Measurements from ENCODE around the gene ASMT. TPM values are rescaled to one million over a fixed set of nuclear protein-coding genes. Genes with fewer than 3 reads are reported as not detected.
"Not testable (repeated sequence)": the region's sequence is repeated elsewhere in the genome, so short reads cannot be mapped to it uniquely, and the experiment has no call there.

The ASMT gene, protein sequence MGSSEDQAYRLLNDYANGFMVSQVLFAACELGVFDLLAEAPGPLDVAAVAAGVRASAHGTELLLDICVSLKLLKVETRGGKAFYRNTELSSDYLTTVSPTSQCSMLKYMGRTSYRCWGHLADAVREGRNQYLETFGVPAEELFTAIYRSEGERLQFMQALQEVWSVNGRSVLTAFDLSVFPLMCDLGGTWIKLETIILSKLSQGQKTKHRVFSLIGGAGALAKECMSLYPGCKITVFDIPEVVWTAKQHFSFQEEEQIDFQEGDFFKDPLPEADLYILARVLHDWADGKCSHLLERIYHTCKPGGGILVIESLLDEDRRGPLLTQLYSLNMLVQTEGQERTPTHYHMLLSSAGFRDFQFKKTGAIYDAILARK
- under 1 TPM in 1 of 2 donors, not detected in 1; 0.24 TPM for total RNA-seq
- long read RNA-seq, result 0 reads

DNA sequence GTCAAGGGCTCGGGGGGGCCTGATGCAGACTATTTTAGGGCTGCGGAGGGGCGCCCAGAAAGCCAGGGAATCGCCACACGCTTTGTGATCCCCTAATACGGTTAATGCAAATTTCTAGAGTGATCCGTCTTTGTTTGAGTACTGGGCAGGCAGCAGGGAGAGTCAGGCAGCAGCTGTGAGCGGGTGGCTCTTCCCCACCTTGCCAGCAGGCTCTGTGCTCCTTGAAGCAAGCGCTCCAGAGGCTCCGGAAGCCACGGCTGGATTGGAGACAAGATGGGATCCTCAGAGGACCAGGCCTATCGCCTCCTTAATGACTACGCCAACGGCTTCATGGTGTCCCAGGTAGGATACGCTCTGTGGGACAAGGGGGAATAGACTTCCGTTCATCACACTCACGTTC, at the start of gene ASMT:
Gene ASMT, plus strand, starts transcription at position 133 of the 400 bp plus-strand sequence. Its CDS starts 141 bp downstream, at position 274.
- intact Hi-C loops (cut with DNase I), result no loop called here
- no peak for ATAC-seq
- DNase-seq, result no peak

DNA sequence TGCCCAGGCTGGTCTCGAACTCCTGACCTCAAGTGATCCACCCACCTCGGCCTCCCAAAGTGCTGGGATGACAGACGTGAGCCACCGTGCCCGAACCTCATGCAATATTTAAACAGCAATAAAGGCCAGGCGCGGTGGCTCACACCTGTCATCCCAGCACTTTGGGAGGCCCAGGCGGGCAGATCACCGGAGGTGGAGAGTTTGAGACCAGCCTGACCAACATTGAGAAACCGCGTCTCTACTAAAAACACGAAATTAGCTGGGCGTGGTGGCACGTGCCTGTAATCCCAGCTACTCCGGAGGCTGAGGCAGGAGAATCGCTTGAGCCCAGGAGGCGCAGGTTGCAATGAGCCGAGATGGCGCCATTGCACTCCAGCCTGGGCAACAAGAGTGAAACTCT, 40.7 kb upstream of the ASMT start:
- intact Hi-C loops (cut with DNase I); DNase-seq; ATAC-seq: not testable (repeated sequence)

DNA sequence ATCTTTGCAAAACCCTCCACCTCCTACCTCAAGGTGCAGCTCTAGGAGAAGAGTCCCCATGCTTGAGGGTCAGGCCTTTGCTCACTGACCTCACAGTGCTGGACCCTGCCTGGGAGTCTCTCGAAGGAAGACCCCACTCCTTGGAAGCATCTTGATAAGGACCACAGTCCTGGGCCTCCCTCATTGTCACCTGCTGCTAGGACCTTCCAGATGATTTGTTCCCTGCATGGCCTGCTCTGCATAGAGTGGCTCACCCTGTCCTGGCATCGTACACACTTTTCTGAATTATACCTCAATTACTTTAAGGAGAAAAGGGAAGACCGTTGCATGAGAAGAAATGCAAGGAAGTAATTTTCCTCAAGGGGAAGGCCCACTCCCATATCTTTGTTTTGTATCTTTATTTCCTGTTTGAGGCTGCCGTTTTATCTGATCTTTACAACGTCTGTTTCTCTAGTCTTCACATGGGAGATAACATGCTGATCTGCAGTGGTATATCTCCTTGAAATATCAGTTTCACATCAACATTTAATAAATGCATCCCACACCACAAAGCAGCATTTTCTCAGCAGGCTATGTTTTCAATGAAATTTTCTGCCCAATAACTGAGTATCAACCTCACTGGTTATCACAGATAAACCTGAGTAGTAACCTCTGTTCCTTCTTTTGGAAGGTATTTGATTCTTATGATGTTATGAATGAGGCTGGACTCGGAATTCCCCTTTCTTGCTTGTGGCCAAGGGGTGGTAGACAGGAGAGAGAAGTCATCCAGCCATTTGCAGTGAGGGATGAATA, 38.5 kb upstream of the ASMT start:
- ATAC-seq (no peak), DNase-seq (no peak)
- intact Hi-C loops (cut with DNase I), result no loop called here

DNA sequence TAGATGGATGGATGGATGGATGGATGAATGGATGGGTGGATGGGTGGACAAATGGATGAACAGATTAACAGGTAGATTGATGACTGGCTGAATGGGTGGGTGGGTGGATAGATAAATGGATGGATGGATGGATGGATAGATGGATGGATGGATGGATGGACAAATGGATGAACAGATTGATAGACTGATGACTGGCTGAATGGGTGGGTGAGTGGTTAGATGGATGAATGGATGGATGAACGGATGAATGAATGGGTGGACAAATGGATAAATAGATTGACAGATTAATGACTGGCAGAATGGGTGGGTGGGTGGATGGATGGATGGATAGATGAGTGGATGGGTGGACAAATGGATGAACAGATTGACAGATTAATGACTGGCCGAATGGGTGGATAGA, 37.0 kb upstream of the ASMT start:
- DNase-seq (no peak), ATAC-seq (no peak)
- intact Hi-C loops (cut with DNase I), result no loop called here

DNA sequence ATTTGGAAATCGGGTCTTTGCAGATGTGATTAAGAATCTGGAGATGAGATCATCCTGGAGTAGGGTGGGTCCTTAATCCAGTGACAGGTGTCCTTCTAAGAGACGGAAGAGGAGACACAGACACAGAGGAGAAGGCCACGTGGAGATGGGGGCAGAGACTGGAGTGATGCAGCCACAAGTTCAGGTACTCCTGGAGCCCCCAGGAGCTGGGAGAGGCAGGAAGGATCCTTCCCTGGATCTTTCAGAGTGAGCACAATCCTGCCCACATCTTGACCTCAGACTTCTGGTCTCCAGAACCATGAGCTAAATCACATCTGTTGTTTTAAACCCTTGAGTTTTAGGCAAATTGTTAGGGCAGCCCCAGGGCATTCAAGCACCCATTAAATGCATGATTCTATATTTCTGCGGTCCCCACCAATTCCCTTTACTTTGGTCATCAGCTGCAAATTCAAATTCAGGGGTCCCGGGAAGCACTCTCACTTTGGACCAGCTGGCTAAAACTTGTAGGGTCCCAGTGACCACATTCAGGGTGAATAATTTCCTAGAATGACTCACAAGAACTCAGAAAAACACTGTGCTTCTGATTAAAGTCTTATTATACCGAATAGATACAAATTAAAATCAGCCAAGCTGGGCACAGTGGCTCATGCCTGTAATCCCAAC, 36.2 kb upstream of the ASMT start:
- intact Hi-C loops (cut with DNase I), result no loop called here
- DNase-seq (no peak), ATAC-seq (no peak)

DNA sequence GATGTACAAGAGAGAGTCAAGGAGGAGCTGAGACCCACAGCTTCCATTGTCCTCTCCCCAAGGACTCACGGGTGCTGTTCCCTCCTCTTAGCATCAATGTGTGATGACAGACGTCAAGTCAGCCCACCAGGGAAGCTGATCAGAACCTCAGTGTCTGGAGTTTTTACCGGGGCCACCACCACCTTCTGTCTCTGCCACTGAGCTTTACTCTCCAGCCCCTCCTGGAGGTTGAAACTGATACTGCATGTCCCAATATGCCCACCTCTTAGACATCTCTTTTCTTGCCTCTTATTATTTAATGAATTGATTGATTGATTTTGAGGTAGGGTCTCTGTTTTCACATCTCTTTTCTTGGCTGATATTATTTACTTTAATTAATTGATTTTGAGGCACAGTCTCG, 33.7 kb upstream of the ASMT start:
- intact Hi-C loops (cut with DNase I), result no loop called here
- DNase-seq (no peak), ATAC-seq (peak in 1 of 2 donors; percentile 61)

DNA sequence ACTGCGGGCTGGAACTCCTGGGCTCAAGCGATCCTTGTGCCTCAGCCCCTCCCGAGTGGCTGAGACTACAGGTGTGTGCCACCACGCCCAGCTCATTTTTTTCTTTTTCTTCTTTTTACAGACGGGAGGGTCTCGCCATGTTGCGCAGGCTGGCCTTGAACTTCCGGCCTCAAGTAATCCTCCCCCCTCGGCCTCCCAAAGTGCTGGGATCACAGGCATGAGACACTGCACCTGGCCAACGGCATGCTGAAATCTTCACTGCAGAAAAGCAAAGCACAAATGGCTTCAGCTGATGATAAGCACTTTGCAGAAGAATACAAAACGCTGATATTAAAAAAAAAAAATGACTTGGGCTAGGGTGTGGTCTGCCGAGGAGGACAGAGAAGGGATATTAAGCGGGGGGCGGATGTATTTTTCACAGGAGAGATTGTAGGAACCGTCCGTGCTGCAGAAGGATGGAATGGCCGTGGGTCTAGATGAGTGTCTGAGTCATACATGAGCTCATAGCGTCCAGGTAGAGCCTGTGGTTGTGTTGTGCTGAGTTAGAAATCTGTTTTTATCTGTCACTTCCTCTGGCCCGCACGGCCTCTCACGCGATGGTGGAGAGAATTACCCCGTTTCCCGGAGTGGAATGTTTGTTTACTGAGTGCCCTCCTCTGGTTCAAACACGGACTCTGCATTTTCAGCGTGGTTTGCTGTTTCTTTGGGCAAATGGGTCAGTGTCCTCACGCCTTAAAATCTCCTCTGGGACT, 32.0 kb upstream of the ASMT start:
- DNase-seq, result no peak
- intact Hi-C loops (cut with DNase I), result loop anchor here in 1 of 2 donors (2.0 kb wide), 1 partner anchor 128 kb away; no protein-coding TSS in a partner anchor
- no peak for ATAC-seq

DNA sequence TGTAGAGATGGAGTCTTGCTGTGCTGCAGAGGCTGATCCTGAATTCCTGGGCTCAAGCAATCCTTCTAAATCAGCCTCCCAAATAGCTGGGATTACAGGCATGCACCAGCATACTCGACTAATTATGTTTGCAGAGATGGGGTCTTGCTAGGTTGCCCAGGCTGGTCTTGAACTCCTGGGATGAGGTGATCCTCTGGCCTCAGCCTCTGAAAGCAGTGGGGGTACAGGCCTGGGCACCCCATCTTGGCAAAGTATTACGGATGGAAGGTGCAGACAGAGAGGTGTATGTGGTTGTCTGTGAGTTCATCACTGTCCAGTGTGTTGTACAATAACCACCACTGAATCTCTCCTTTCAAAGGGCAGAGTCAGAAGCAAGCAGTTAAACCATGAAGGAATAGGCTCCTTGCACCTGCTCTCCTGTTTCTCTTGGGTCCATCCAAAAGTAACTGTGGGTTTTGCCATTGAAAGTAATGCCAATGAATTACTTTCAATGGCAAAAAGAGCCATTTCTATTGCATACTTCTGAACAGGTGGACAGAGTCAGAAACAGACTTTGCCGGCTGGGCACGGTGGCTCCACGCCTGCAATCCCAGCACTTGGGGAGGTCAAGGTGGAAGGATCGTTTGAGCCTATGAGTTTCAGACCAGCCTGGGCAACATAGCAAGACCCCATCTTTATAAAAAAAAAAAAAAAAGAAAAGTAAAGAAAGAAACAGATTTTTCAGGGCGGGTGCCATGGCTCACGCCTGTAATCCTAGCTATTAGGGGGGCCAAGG, 30.4 kb upstream of the ASMT start:
- ATAC-seq, result no peak
- intact Hi-C loops (cut with DNase I), result no loop called here
- DNase-seq, result no peak

DNA sequence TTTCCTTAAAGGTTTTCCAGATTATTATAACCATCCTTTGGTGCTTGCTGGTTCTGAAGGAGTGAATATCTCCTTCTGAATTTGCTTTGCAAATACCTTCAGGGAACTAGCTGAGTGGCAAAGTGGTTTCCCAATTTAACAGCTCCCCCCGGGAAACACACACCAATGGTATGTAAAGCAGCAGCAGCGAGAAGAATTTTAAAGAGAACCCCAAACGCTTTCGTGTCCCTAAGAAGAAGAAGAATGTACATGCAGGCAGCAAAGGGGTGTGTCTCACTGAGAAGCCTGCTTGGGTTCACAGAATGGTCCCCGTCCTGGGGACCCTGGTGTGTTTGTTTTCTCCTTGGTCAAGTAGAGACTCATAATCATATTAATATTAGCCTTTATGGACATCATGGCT, 27.7 kb upstream of the ASMT start:
- DNase-seq, result no peak
- intact Hi-C loops (cut with DNase I), result no loop called here
- no peak for ATAC-seq

DNA sequence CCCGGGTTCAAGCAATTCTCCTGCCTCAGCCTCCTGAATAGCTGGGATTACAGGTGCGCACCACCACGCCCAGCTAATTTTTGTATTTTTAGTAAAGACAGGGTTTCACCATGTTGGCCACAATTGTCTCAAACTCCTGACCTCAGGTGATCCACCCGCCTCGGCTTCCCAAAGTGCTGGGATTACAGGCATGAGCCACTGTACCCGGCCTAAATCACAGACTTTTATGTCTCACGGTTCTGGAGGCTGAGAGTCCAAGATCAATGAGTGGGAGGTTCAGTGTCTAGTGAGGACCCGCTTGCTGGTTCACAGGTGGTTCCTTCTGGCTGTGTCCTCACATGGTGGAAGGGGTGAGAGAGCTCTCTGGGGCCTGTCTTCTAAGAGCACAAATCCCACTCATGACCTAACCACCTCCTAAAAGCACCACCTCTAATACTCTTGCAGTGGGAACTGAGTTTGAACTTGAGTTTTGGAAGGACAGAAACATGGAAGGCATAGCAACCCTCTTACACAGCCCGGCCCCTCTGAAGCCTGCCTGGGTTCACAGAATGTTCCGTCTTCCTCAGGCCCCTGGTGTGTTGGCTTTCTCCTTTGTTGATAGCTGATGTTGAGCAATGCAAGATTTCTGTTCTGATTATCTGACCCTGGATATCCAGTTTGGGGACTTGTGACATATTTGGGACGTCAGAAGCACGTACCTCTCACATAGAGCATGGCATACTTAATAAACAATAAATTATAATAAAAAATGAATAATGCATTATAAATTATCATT, 25.3 kb upstream of the ASMT start:
- intact Hi-C loops (cut with DNase I), result no loop called here
- DNase-seq (no peak), ATAC-seq (no peak)

DNA sequence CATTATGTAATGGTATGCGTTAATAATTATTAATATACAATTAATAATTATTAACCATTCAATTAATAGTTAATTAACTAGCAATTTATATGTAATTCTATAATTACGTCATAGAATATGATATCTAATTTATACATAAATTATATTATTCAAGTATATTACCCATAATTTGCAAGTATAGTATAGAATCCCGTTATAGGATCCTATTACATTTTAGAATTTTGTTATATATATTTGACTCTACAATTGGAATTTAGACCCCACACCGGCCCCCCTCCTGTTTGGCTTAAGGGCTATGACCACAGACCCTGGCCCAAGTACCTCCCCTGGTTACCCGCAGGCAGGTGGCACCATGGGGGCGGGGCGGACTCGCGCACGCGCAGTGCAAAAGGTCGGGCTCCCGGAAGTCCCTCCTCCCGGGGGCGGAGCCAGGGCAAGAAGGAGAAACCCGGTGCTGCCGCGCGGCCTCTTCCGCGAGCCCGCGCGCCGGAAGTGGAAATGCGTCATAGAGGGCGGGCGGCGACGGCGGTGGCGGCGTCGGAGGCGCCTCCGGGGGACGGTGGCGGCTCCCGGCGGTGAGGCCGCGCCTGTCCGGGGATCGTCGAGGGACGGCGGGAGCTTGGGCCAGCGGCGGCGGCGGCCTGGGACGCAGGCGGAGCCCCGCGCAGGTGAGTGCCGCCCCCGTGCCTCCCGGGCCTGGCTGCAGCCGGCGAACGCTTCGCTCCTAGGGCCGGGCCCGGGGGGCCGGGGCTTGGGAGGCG, 23.6 kb upstream of the ASMT start, which contains the start of gene AKAP17A:
Gene AKAP17A, plus strand, starts transcription at position 503 of the 761 bp plus-strand sequence. CDS start 1,859 bp downstream, outside the sequence.
- DNase-seq, result peak; percentile 95
- intact Hi-C loops (cut with DNase I), result no loop called here
- peak; percentile 95 to 98 for ATAC-seq

DNA sequence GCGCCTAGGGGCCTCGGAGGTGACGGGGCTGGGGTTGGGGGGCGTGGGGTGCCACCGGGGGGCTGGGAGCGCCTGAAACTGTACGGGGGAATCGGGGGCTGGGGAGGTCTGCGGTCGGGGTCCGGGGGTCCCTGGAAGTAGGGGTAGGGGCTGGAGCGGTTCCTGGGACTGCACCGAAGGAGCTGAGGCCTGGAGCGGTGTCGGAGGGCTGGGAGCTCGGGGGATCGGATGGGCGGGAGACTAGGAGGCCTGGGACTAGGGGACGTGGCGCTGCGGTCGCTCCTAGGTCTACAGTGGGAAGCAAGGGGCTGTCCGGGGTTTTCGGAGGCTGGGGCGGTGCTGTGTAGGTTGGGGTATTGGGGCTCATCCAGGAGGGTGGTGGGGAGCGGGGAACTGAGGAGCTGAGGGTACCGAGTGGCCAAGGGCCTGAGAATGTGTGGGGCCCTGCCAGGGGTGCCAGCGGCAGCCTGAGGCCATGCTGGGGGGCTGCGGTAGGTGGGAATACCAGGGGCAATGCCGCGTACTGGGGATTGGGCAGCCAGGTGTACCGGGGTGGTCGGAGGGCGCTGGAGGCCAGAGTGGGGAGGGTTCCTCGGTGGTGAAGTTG, 22.9 kb upstream of the ASMT start:
- no peak for DNase-seq
- peak; percentile 29 to 45 for ATAC-seq
- intact Hi-C loops (cut with DNase I), result no loop called here

DNA sequence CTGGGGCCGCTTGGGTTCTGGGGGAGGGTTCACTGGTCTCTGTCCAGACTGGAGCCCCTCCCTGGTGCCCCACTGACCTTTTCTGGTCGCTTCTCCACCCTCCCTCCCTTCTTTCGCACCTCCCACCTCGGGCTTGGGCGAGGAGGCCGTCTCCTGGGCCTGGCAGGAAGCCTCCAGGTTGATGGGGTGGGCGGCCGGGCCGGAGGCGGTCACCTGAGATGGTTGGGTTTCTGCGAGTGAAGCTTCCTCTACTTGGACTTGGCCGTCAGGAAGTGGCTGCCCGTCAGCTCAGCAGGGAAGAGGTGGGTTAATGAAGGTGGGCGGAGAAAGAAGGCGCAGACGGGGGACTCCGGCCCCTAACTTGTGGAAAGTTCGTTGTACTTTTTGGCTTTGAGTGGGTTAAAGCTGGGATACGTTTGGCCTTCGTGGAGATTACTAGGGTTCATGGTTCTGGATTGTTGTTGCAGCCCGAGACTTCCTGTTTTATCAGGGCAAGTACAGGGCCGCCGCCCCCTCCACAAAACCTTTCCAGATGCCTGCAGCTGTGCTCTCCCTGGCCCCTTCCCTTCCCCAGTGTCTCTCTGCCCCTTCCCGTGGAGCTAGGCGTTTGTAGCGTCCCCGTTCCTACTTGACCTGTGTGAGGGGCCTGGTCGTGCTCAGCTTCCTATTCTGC, 22.3 kb upstream of the ASMT start:
- peak; percentile 16 to 49 for ATAC-seq

DNA sequence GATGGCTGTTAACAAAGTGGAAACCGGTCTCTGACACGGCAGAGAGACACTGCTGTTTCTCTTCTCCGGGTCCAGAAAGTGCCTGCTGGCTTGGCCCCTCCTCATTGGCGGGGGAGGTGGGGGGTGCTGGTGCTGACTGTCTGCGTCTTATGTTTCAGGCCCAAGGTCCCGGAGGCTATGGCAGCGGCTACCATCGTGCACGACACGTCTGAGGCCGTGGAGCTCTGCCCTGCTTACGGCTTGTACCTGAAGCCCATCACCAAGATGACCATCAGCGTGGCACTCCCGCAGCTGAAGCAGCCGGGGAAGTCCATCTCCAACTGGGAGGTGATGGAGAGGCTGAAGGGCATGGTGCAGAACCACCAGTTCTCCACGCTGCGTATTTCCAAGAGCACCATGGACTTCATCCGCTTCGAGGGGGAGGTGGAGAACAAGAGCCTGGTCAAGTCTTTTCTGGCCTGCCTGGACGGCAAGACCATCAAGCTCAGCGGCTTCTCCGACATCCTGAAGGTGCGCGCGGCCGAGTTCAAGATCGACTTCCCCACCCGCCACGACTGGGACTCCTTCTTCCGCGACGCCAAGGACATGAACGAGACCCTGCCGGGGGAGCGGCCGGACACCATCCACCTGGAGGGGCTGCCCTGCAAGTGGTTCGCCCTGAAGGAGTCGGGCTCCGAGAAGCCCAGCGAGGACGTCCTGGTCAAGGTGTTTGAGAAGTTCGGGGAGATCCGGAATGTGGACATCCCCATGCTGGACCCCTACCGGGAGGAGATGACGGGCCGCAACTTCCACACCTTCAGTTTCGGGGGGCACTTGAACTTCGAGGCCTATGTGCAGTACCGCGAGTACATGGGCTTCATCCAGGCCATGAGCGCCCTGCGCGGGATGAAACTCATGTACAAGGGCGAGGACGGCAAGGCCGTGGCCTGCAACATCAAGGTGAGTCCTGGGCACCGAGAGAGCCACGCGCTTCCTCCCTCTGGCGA, 21.3 kb upstream of the ASMT start:
- no peak for ATAC-seq
- no peak for DNase-seq
- intact Hi-C loops (cut with DNase I), result no loop called here

More for the DNA sequence above, 22.3 kb upstream of the ASMT start:
- DNase-seq, result peak; percentile 54
- intact Hi-C loops (cut with DNase I), result no loop called here

DNA sequence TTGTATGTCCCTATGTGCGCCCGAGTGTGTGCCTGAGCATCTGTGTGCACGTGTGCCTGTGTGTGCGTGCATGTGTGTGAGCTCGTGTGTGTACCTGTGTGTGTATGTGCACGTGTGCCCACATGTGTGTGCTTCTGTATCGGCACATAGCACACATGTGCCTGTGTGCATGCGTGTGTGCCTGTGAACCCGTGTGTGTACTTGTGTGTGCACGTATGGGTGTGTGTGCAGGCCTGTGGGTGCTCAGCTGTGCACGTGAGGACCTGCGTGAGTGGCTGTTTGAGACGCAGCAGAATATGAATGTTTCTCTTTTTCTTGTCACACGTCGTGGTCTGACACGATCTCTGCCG, 19.2 kb upstream of the ASMT start:
- intact Hi-C loops (cut with DNase I), result no loop called here
- ATAC-seq, result no peak

More for the DNA sequence above, 19.2 kb upstream of the ASMT start:
- DNase-seq, result no peak

All from left cardiac atrium (tissue), 4 donors.